GM12878 (cell line): Measurements from ENCODE around the gene CES4A. TPM values are rescaled to one million over a fixed set of nuclear protein-coding genes. Genes with fewer than 3 reads are reported as not detected.

Experiments
- ATAC-seq: fragments of 200-7000 bp; cut with Tn5 transposase; 3 replicates; pipeline ENCODE4 v1.9.1; 2020; ENCODE audit warnings: mild to moderate bottlenecking, moderate library complexity
- BruUV-seq: library from RNA; stranded (reverse); fragments of 400-500 nt; replicated peaks from 2 replicates; lab custom pipeline; 2021; lab: Mats Ljungman, UMichigan
- CTCF ChIA-PET: fragments of 300-600 bp; sonication (Branson Sonifier 250); formaldehyde crosslinking; extraction: SDS; loops from one replicate; lab custom pipeline; 2021; ENCODE audit warnings: inconsistent platforms; lab: Yijun Ruan, JAX
- POLR2A ChIA-PET: fragments of 350-600 bp; formaldehyde crosslinking; extraction: SDS; loops from one replicate; lab custom pipeline; 2021; ENCODE audit warnings: inconsistent platforms; lab: Charles Lee
- RAD21 ChIA-PET: fragments of 300-600 bp; sonication (Branson Sonifier 250); formaldehyde crosslinking; loops from one replicate; lab custom pipeline; 2023; ENCODE audit warnings: antibody characterized with exemption; ENCODE audit not compliant: unreplicated experiment; lab: Charles Lee
- SMC1A ChIA-PET: fragments of 300-600 bp; sonication (Branson Sonifier 250); formaldehyde crosslinking; loops from one replicate; lab custom pipeline; 2023; ENCODE audit not compliant: unreplicated experiment, uncharacterized antibody; lab: Charles Lee
- DNase-seq: peaks from one replicate; pipeline ENCODE4 v3.0.0-alpha.2; 2011; ENCODE audit warnings: low read depth, low spot score
- FAIRE-seq: peaks from 3 replicates; lab custom pipeline; 2011; peaks lifted over from hg19 to GRCh38; lab: Jason Lieb, UNC
- H2AFZ ChIP-seq: 2 replicates; pipeline ENCODE4 v1.6.0; 2011; ENCODE audit warnings: low read depth, low read length, control low read depth; ENCODE audit not compliant: control insufficient read depth
- H3K27ac ChIP-seq: 2 replicates; pipeline ENCODE4 v1.5.1; 2011; ENCODE audit warnings: control low read depth; ENCODE audit not compliant: control insufficient read depth, insufficient read depth
- H3K27me3 ChIP-seq, 2 experiments: replicated peaks in 1 of 2; 2 replicates each; pipeline versions ENCODE4 v1.6.0 to v1.6.1; 2011; ENCODE audit warnings: low read length in 1 of 2; ENCODE audit not compliant: control insufficient read depth in 2 of 2, insufficient read depth in 2 of 2
- H3K36me3 ChIP-seq, 2 experiments: 2 replicates each; pipeline ENCODE4 v1.5.1; 2011; ENCODE audit warnings: low read length in 1 of 2; ENCODE audit not compliant: control insufficient read depth in 2 of 2, insufficient read depth in 2 of 2
- H3K4me1 ChIP-seq: 2 replicates; pipeline ENCODE4 v1.6.1; 2011; ENCODE audit warnings: mild to moderate bottlenecking, low read length, moderate library complexity, mixed read lengths; ENCODE audit not compliant: control insufficient read depth, insufficient read depth
- H3K4me2 ChIP-seq: 2 replicates; pipeline ENCODE4 v1.6.0; 2011; ENCODE audit warnings: control low read depth; ENCODE audit not compliant: control insufficient read depth, insufficient read depth
- H3K4me3 ChIP-seq: fragments of 200-600 bp; sonication (generic); 2 replicates; pipeline ENCODE4 v1.5.1; 2016
- H3K79me2 ChIP-seq: 2 replicates; pipeline ENCODE4 v1.6.0; 2011; ENCODE audit warnings: low read length; ENCODE audit not compliant: control insufficient read depth, insufficient read depth
- H3K9ac ChIP-seq: 2 replicates; pipeline ENCODE4 v1.8.0; 2011; ENCODE audit warnings: low read length, control low read depth, mixed read lengths; ENCODE audit not compliant: control insufficient read depth, insufficient read depth
- H3K9me3 ChIP-seq: replicated peaks from 3 replicates; pipeline ENCODE4 v1.5.1; 2011; ENCODE audit warnings: mild to moderate bottlenecking, low read length; ENCODE audit not compliant: control insufficient read depth, insufficient read depth
- H4K20me1 ChIP-seq: 2 replicates; pipeline ENCODE4 v1.6.0; 2011; ENCODE audit not compliant: control insufficient read depth, insufficient read depth
- NFIC ChIP-seq: IDR thresholded peaks from 2 replicates; pipeline ENCODE4 v1.6.1; 2012; ENCODE audit warnings: low read depth, mild to moderate bottlenecking, inconsistent platforms, low read length, moderate library complexity
- NR2F1 ChIP-seq: fragments of 450-650 bp; conservative IDR thresholded peaks from 2 replicates; pipeline ENCODE4 v1.6.1; 2017; ENCODE audit warnings: mild to moderate bottlenecking
- POLR2AphosphoS5 ChIP-seq: IDR thresholded peaks from 2 replicates; pipeline ENCODE4 v1.6.1; 2011; ENCODE audit warnings: mild to moderate bottlenecking, low read length, inconsistent platforms
- SMARCA5 ChIP-seq: fragments of 450-650 bp; IDR thresholded peaks from 2 replicates; pipeline ENCODE4 v1.6.1; 2017; ENCODE audit warnings: mild to moderate bottlenecking
- WGBS: methylation state at CpG from one replicate; pipeline ENCODE4 v1.1.6; 2016; ENCODE audit warnings: low lambda C conversion rate; ENCODE audit not compliant: insufficient replicate concordance, insufficient coverage; ENCODE audit errors: missing lambda C conversion rate; 5-methylcytosine and 5-hydroxymethylcytosine counted together
- in situ Hi-C: fragments of 300-500 bp; cut with MboI; formaldehyde crosslinking; loops from 9 replicates; pipeline ENCODE4 v1.14.3; 2018; ENCODE audit warnings: mixed read lengths
- intact Hi-C: fragments of 100-400 bp; cut with micrococcal nuclease; formaldehyde crosslinking; loops from one replicate; pipeline ENCODE4 v1.14.2; 2022; ENCODE audit not compliant: unreplicated experiment
- polyA plus RNA-seq, 11 experiments: library from polyadenylated mRNA; depleted of rRNA in 4 of 11; unstranded in 6 of 11; stranded (reverse) in 5 of 11; fragments of >200 nt; fragmentation: Nextera tagmentation in 4 of 11; fragmentation: Illumina TruSeq in 1 of 11; extraction: Ambion mirVana in 4 of 11; extraction: Trizol in 1 of 11; gene quantifications; 1 replicate in 1 of 11; 2 replicates in 10 of 11; pipeline versions ENCODE4 v1.2.1 to v1.2.3, GENCODE V29; 2011 to 2016; ENCODE audit warnings: inconsistent platforms in 2 of 11, missing spikeins in 2 of 11, low read depth in 1 of 11
- total RNA-seq, 4 experiments: library from RNA; depleted of rRNA in 3 of 4; stranded (reverse); fragments of >200 nt in 3 of 4; fragmentation: Illumina TruSeq in 1 of 4; extraction: Trizol in 1 of 4; gene quantifications; 2 replicates each; pipeline versions ENCODE4 v1.2.1 to v1.2.3, GENCODE V29; 2013 to 2021
- TF ChIP-seq, protein P1 (sequence below): IDR thresholded peaks from 2 replicates; pipeline ENCODE4 v1.6.1; 2011; ENCODE audit warnings: mild to moderate bottlenecking, low read depth, low read length, moderate library complexity; ENCODE audit not compliant: insufficient replicate concordance
- TF ChIP-seq, protein P2 (sequence below), 3 experiments: IDR thresholded peaks in 2 of 3; conservative IDR thresholded peaks in 1 of 3; 2 replicates each; pipeline ENCODE4 v1.5.1; 2011; ENCODE audit warnings: low read depth in 3 of 3, low read length in 3 of 3, mild to moderate bottlenecking in 3 of 3, control low read depth in 2 of 3, moderate library complexity in 2 of 3, inconsistent platforms in 1 of 3, mixed read lengths in 1 of 3; ENCODE audit not compliant: control insufficient read depth in 2 of 3, insufficient read depth in 1 of 3; ENCODE audit errors: extremely low read depth in 1 of 3

CES4A gene
- total and polyA plus RNA-seq, 10 of the 15 experiments (the other 5 are each of a cell fraction or from before 2014, with no cell fraction given), result 0.05 to 5.0 (median 2.1) TPM

DNA sequence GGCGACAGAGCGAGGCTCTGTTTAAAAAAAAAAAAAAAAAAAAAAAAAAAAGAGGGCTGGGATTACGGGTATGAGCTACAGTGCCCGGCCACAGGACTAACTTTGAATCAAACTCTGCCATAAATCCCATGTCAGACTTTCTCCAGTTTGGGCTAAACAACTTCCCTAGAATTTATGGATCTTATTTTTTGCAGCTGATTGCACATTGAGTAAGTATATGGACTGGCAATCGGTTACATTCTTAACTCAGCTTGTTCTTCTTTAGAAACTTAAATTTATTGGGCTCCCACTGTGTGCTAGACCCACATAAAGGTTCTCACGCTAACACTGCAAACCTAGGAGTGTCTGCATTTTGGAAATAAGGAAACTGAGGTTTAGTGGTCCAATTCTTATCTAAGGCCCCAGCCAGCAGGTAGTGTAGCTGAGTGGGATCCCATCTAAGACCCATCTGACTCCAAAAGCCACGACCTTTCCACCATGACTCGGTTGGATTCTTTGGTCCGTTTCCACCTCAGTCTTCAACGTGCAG, 39.8 kb downstream of the CES4A start:
- Histone ChIP-seq H3K36me3 (peaks cover 0 to 3% of the 10 kb centered on the region in 2 experiments; a peak in 1 of 4 replicates), H3K4me2 (peak overlapping the region; percentile 94), H3K79me2 (peaks cover 46% of the 10 kb centered on the region), H3K4me1 (peaks cover 13% of the 10 kb centered on the region), H3K9me3 (no peaks in the 10 kb centered on the region), H3K4me3 (peak overlapping the region; percentile 72), H2AFZ (peak overlapping the region; percentile 97), H3K27ac (peak overlapping the region; percentile 99), H4K20me1 (no peaks in the 10 kb centered on the region), H3K9ac (peak overlapping the region; percentile 99), H3K27me3 (no peaks in the 10 kb centered on the region)
- BruUV-seq, result TSS peak; percentile 99
- ChIA-PET CTCF (interaction anchor here (0.7 to 3.8 kb wide), 8 partner anchors 10 to 157 kb away, joined by 3 to 54 read pairs (median 6); no protein-coding TSS in a partner anchor), POLR2A (interaction anchor here (0.6 to 2.7 kb wide), 18 partner anchors 10 to 1297 kb away, joined by 3 to 23 read pairs (median 4); partner anchors contain the start of genes FBXL8, FHOD1, NOL3 and TRADD), SMC1A (interaction anchor here (0.7 to 2.6 kb wide), 10 partner anchors 9 to 78 kb away, joined by 3 to 17 read pairs (median 4); no protein-coding TSS in a partner anchor), RAD21 (interaction anchor here (0.6 to 1.8 kb wide), 13 partner anchors 10 to 408 kb away, joined by 3 to 13 read pairs (median 3); partner anchors contain the start of gene NOL3)
- FAIRE-seq (no peak), ATAC-seq (no peak), DNase-seq (no peak)
- WGBS, result 28% methylated on average over 9 of the region's 10 CpGs
- intact Hi-C loops (no loop called here), in situ Hi-C loops (loop anchor here (25.0 kb wide), 1 partner anchor 491 kb away; no protein-coding TSS in a partner anchor)
- TF ChIP-seq POLR2AphosphoS5 (no peak), NFIC (no peak), NR2F1 (0 out of 2 replicates have a peak, but pooled peaks have one; percentile 14), SMARCA5 (0 out of 2 replicates have a peak, but pooled peaks have one; percentile 21)
- TF ChIP-seq, protein P1, sequence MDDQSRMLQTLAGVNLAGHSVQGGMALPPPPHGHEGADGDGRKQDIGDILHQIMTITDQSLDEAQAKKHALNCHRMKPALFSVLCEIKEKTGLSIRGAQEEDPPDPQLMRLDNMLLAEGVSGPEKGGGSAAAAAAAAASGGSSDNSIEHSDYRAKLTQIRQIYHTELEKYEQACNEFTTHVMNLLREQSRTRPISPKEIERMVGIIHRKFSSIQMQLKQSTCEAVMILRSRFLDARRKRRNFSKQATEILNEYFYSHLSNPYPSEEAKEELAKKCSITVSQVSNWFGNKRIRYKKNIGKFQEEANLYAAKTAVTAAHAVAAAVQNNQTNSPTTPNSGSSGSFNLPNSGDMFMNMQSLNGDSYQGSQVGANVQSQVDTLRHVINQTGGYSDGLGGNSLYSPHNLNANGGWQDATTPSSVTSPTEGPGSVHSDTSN, result no peak
- TF ChIP-seq, protein P2, sequence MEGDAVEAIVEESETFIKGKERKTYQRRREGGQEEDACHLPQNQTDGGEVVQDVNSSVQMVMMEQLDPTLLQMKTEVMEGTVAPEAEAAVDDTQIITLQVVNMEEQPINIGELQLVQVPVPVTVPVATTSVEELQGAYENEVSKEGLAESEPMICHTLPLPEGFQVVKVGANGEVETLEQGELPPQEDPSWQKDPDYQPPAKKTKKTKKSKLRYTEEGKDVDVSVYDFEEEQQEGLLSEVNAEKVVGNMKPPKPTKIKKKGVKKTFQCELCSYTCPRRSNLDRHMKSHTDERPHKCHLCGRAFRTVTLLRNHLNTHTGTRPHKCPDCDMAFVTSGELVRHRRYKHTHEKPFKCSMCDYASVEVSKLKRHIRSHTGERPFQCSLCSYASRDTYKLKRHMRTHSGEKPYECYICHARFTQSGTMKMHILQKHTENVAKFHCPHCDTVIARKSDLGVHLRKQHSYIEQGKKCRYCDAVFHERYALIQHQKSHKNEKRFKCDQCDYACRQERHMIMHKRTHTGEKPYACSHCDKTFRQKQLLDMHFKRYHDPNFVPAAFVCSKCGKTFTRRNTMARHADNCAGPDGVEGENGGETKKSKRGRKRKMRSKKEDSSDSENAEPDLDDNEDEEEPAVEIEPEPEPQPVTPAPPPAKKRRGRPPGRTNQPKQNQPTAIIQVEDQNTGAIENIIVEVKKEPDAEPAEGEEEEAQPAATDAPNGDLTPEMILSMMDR (IDR thresholded peaks at IDR 0.05 in 2 of 3, conservative IDR thresholded peaks at IDR 0.05 in 1 of 3; ENCODE audit: control insufficient read depth in 2 of 3, extremely low read depth in 1 of 3, insufficient read depth in 1 of 3, low read depth in 3 of 3, low read length in 3 of 3), result 0 out of 6 replicates have a peak, but pooled peaks of 1 of the 3 experiments have one; percentile 6
- TF ChIP-seq, all 136 proteins: peak for 3
